Vagina (tissue), 2 donors: ENCODE data around the gene ABCA3.

ENCODE experiments used
- CTCF ChIP-seq, 3 experiments: fragments of 450-650 bp in 2 of 3; fragments of 200-600 bp in 1 of 3; sonication (generic) in 1 of 3; IDR thresholded peaks; one replicate each; pipeline ENCODE4 v1.5.1; 2017 to 2019; ENCODE audit warnings: antibody characterized with exemption in 3 of 3, mild to moderate bottlenecking in 2 of 3, moderate library complexity in 2 of 3
- POLR2A ChIP-seq, 2 donors: fragments of 450-650 bp; IDR thresholded peaks; one replicate each; pipeline ENCODE4 v1.6.1; 2017; ENCODE audit warnings: antibody characterized with exemption in 2 of 2, mild to moderate bottlenecking in 2 of 2, moderate library complexity in 2 of 2

- TF ChIP-seq CTCF (IDR thresholded peaks at IDR 0.05) (no peak), POLR2A (IDR thresholded peaks at IDR 0.05) (no peak)
These were observed 11.0 kb downstream of the ABCA3 start for GRCh38 chr16:2329532-2329931.
